Activated T-cell treated with anti-CD3 and anti-CD28 coated beads, Interleukin-2, amount 50 U/mL, for 1 hour (primary cell): Measurements from ENCODE around the gene PFDN2.
"Not testable (repeated sequence)": the region's sequence is repeated elsewhere in the genome, so short reads cannot be mapped to it uniquely, and the experiment has no call there.

Experiments used
- DNase-seq: peaks from one replicate; pipeline ENCODE4 v3.0.0-alpha.2; 2020

The PFDN2 gene

GRCh38 chr1:161137881-161138280, 20.0 kb upstream of the PFDN2 start:
- DNase-seq: no peak

DNA sequence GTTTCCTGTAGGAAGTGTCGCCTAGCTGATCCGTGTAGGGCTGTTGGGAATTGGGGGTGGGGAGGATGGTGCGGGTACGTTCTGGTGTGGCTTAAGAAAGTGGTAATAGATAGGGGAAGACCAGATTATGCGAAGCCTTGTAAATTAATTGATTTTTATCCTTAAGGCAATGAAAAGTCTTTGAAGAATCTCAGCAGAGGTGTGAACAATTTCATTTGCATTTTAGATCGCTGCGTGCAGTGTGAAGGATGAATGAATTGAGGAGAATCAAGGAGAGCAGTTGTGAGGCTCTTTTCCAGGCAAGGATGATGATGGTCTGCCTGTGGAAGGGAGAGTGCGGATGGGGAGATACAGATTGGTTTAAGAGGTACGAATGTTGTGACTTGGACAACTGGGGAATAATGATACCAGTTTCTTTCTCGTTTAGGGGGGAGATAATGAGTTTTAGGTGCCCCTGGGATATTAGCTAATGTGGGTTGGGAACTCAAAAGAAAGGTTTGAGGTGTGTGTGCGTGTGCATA, 15.4 kb upstream of the PFDN2 start:
- DNase-seq: no peak

GRCh38 chr1:161132410-161133219, 14.8 kb upstream of the PFDN2 start, which contains the start of gene DEDD:
DEDD (minus strand) TSS chr1:161132667; CDS start chr1:161124462, 8,205 bp downstream.
- peak; percentile 89 for DNase-seq

GRCh38 chr1:161131523-161132409, 13.9 kb upstream of the PFDN2 start:
- DNase-seq: no peak

DNA sequence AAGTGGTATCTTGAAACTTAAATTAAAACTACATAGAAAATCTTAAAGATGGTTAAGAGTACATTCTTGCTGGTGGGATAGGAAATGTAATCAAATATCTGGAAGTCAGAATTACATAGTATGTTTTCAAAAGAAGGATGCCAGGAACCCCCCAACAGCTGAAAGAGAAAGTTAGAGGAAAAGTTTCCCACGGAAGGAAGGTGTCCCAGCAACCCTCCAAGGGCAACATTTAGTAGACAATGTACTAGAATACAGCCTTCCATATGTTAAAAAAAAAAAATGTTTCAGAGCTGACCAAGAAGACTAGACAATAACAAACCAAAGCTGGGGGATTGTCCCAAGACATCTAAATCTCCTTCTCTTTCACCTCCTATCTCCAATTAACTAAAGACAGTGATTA, 12.4 kb upstream of the PFDN2 start:
- no peak for DNase-seq

DNA sequence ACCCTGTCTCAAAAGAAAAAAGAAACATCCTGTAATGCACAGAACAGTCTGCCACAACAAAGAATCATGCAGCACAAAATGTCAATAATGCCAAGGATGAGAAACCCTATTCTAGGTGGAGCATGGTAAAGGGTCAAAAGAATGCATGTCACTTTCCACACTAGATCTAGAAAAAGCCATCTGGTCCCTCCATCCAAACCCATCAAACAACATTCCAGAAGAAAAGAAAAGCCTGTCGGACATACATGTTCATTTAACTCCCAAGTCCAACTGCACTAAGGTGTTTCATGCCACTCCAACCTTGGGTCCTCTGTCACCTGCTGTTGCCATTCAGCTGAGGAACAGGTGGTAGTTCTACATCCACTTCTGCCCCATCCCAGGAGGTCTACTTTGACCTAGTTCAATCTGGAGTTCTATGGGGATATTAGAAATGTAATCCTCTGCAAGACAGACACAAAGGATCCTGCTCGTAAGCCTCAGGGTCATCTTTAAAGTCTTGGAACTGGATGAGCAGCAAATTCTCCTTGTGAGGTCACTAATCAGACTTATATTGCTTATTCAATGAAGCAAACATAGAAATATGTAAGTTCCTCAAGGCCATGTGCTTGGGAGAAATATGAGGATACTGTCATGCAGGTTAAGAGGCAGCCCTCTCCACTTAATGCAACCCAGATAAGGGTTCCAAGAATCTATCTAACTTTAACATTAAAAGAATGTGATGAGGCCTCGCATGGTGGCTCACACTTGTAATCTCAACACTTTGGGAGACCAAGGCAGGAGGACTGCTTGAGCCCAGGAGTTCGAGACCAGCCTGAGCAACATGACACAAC, 11.0 kb upstream of the PFDN2 start:
- DNase-seq: no peak

GRCh38 chr1:161127649-161128048, 9.8 kb upstream of the PFDN2 start:
- no peak for DNase-seq

DNA sequence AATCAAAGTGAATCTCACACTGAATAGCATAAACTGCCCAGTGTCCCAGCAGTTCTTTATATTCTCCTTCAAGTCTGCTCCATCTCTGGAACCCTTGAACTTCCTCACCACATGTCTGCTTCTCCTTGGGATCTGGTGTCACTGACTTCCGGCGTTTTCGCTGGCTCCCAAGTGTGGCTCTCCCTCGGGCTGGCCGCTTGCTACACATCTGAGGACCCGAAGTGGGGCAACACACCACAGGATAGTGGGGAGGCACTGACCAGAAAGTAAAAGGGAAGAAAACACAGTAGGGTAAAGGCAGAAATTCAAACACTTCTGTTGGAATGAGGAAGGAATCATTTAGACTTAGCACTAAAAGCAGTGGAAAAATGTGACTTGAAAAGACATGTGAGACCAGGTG, 5.1 kb upstream of the PFDN2 start:
- no peak for DNase-seq

- no peak for DNase-seq
These were observed 4.0 kb upstream of the PFDN2 start for GRCh38 chr1:161121834-161122233.

GRCh38 chr1:161121042-161121650, 3.3 kb upstream of the PFDN2 start:
- DNase-seq: no peak

- peak; percentile 51 for DNase-seq
These were observed 1.5 kb upstream of the PFDN2 start for GRCh38 chr1:161119092-161119903.

- not testable (repeated sequence) for DNase-seq
These were observed 1.9 kb downstream of the PFDN2 start for GRCh38 chr1:161115961-161116360.

DNA sequence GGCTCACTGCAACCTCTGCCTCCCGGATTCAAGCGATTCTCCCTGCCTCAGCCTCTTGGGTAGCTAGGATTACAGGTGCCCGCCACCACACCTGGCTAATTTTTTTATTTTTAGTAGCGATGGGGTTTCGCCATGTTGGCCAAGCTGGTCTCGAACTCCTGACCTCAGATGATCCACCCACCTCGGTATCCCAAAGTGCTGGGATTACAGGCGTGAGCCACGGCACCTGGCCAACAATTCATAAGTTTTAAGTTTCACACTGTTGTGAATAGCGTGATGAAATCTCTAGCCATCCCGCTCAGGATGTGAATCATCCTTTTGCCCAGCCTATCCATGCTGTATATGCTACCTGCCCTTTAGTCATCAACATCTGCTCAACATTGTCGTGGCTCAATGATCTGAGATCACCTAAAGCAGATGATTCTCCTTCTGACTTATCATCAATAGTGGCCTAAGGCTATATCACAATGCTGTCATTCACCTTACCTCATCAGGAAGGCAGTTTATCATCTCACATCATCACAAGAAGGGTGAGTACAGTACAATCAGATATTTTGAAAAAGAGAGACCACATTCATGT, 2.6 kb downstream of the PFDN2 start:
- no peak for DNase-seq

GRCh38 chr1:161114556-161114955, 3.3 kb downstream of the PFDN2 start:
- DNase-seq: no peak

DNA sequence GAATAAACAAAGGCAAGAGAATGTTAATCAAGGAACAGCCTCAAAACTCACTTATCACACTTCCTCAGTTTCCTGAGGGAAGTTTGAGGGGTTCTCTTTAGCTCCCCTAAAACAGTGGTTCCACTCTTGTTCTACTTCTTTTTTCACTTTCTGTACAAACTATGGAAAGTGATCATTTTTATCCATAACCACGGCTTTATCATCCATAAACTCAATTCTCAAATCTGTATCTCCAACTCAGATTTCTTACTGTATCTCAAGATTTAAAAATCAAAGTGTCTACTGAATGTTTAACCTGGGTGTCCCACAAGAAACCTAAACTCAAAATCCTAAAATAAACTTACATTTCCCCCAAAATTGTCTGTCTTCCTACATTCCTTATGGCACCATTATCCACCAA, 3.9 kb downstream of the PFDN2 start:
- DNase-seq: no peak

GRCh38 chr1:161111527-161111926, 6.3 kb downstream of the PFDN2 start:
- DNase-seq: no peak

DNA sequence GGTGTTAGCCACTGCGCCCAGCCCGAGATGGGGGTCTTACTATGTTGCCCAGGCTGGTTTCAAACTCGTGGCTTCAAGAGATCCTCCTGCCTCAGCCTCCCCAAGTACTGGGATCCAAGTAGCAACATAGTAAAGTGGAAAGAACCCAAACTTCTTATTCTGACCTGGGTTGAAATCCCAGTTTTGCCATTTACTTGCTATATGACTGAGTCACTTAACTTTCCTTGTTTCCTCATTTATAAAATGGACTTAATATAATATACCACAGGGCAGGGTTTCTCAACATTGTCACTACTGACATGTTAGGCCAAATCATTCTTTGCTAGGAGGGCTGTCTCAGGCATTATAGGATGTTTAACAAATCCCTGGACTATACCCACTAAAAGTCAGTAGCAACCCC, 6.7 kb downstream of the PFDN2 start:
- DNase-seq: no peak

DNA sequence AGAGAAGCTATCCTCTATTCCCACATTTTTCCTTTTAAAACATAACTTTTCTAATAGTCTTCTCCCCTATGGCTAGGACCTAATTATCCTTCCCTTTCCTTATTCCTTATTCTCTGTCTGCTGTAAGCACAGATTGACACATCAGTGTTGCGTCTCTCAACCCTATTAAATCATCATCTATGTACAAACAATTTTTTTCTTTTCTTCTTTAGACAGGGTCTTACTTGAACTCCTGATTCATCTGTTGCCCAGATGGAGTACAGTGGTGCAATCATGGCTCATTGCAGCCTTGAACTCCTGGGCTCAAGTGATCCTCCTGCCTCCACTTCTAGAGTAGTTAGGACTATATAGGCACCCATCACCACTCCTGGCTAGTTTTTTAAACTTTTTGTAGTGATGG, 11.4 kb downstream of the PFDN2 start:
- no peak for DNase-seq

DNA sequence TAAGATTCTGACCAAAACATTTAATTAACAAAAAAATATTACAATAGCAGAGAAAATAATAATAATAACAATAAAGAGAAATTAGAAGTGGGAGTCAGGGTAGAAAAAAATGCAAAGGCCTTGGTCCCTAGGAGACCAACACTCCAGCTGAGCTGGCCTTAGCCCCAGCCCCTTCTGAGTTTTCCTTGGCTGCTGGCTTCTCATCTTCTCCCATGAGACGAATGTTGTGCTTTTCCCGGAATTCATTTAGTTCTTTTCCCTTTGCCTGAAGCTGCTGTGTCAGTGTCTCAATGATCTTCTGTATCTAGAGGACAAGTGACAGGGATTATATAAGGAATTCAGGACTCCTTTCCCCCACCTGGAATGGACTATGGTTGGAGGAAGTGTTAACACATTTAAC, 17.3 kb downstream of the PFDN2 start:
- DNase-seq: no peak

GRCh38 chr1:161099090-161099802, 18.6 kb downstream of the PFDN2 start:
- no peak for DNase-seq
